ENCODE data around the gene INPP4A.

Gene INPP4A

DNA sequence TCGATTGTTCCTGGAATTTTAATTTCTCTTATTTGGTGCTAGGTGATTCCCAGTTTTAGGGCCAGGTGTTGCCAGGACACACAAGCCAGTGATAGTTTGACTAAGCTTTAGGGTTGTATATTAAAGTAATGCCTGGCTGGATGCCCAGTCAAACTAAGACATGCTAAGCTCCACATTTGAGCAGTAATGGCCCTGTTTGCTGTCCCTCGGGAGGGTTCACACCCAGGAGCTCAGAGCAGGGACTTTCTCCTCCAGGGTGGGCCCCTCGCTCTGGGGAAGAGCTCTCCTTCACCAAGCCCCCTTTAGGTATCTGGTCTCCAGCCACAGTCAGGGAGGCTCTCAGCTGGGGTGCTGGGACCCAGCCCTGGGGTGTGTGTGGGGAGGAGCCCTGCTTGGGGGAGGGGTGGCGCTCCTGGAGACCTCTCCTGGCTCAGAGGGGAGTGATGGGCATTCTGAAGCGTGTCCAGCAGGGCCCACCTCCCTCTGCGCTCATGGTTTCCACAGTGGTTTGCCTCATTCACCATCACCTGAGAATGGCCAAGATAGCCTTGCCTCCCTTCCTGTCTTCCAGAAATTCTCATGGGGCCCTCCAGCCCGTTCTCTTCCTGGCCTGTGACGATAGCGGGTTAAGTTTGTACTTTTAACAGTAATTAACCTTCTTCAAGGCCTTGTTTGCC lies 31.7 kb downstream of the INPP4A start:
- TF ChIP-seq ZC3H10 (CRISPR knock-in tag; IDR thresholded peaks at IDR 0.05) (no peak), CSDC2 (CRISPR knock-in tag; IDR thresholded peaks at IDR 0.05) (no peak), SNAI2 (CRISPR knock-in tag; IDR thresholded peaks at IDR 0.05) (no peak), ZFP3 (CRISPR knock-in tag; IDR thresholded peaks at IDR 0.05) (no peak), ZNF565 (CRISPR knock-in tag; conservative IDR thresholded peaks at IDR 0.05; ENCODE audit: low read depth) (no peak), RARB (CRISPR knock-in tag; IDR thresholded peaks at IDR 0.05) (no peak), GLIS3 (CRISPR knock-in tag; IDR thresholded peaks at IDR 0.05) (no peak), TOX (CRISPR knock-in tag; IDR thresholded peaks at IDR 0.05; ENCODE audit: borderline replicate concordance) (no peak), ZFP30 (CRISPR knock-in tag; IDR thresholded peaks at IDR 0.05) (no peak), OSR1 (CRISPR knock-in tag; IDR thresholded peaks at IDR 0.05) (no peak), PPARA (CRISPR knock-in tag; IDR thresholded peaks at IDR 0.05; ENCODE audit: borderline replicate concordance) (no peak), ESRRG (CRISPR knock-in tag; IDR thresholded peaks at IDR 0.05) (no peak), TSHZ2 (CRISPR knock-in tag; IDR thresholded peaks at IDR 0.05) (no peak)
- TF ChIP-seq, protein P1, sequence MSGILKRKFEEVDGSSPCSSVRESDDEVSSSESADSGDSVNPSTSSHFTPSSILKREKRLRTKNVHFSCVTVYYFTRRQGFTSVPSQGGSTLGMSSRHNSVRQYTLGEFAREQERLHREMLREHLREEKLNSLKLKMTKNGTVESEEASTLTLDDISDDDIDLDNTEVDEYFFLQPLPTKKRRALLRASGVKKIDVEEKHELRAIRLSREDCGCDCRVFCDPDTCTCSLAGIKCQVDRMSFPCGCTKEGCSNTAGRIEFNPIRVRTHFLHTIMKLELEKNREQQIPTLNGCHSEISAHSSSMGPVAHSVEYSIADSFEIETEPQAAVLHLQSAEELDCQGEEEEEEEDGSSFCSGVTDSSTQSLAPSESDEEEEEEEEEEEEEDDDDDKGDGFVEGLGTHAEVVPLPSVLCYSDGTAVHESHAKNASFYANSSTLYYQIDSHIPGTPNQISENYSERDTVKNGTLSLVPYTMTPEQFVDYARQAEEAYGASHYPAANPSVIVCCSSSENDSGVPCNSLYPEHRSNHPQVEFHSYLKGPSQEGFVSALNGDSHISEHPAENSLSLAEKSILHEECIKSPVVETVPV (CRISPR knock-in tag; IDR thresholded peaks at IDR 0.05): no peak
- no peak for ATAC-seq

DNA sequence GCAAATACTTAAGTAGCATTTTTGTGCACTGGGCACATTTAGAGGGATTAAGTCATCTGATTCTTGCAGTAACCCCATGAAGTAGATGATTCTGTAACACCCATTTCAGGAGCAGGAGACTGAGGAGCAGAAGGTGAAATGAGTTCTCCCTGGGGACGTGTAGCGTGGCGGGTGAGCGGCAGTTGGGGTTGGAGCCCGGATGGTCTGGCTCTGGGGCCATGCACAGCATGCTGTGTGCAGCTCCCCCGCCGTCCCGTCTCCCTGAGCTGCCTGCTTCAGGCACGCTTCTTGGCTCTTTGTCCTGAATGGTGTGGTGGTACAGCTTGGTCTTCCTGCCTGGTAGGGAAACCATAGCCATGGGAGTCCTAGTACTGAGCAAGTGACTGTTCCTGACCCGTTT lies 32.4 kb downstream of the INPP4A start:
- no peak for ATAC-seq
- TF ChIP-seq TOX (CRISPR knock-in tag; IDR thresholded peaks at IDR 0.05; ENCODE audit: borderline replicate concordance) (no peak), ZNF70 (CRISPR knock-in tag; IDR thresholded peaks at IDR 0.05) (no peak), CREB5 (CRISPR knock-in tag; IDR thresholded peaks at IDR 0.05; ENCODE audit: low read depth) (no peak), ZNF565 (CRISPR knock-in tag; conservative IDR thresholded peaks at IDR 0.05; ENCODE audit: low read depth) (no peak), ZFP3 (CRISPR knock-in tag; IDR thresholded peaks at IDR 0.05) (no peak), GLIS3 (CRISPR knock-in tag; IDR thresholded peaks at IDR 0.05) (no peak), SNAI2 (CRISPR knock-in tag; IDR thresholded peaks at IDR 0.05) (no peak), POU6F1 (CRISPR knock-in tag; IDR thresholded peaks at IDR 0.05; ENCODE audit: borderline replicate concordance, low read depth) (no peak), TSHZ2 (CRISPR knock-in tag; IDR thresholded peaks at IDR 0.05) (no peak), OSR1 (CRISPR knock-in tag; IDR thresholded peaks at IDR 0.05) (no peak), ISL1 (CRISPR knock-in tag; IDR thresholded peaks at IDR 0.05) (no peak), ESRRG (CRISPR knock-in tag; IDR thresholded peaks at IDR 0.05) (no peak), CSDC2 (CRISPR knock-in tag; IDR thresholded peaks at IDR 0.05) (no peak), BACH2 (CRISPR knock-in tag; IDR thresholded peaks at IDR 0.05; ENCODE audit: borderline replicate concordance) (no peak), ARNTL (CRISPR knock-in tag; IDR thresholded peaks at IDR 0.05; ENCODE audit: borderline replicate concordance, low read depth) (no peak), PPARA (CRISPR knock-in tag; IDR thresholded peaks at IDR 0.05; ENCODE audit: borderline replicate concordance) (no peak), ZNF8 (CRISPR knock-in tag; IDR thresholded peaks at IDR 0.05) (no peak), ZFP30 (CRISPR knock-in tag; IDR thresholded peaks at IDR 0.05) (no peak)
- TF ChIP-seq, protein P1 (CRISPR knock-in tag; IDR thresholded peaks at IDR 0.05): no peak
- TF ChIP-seq, protein P2, sequence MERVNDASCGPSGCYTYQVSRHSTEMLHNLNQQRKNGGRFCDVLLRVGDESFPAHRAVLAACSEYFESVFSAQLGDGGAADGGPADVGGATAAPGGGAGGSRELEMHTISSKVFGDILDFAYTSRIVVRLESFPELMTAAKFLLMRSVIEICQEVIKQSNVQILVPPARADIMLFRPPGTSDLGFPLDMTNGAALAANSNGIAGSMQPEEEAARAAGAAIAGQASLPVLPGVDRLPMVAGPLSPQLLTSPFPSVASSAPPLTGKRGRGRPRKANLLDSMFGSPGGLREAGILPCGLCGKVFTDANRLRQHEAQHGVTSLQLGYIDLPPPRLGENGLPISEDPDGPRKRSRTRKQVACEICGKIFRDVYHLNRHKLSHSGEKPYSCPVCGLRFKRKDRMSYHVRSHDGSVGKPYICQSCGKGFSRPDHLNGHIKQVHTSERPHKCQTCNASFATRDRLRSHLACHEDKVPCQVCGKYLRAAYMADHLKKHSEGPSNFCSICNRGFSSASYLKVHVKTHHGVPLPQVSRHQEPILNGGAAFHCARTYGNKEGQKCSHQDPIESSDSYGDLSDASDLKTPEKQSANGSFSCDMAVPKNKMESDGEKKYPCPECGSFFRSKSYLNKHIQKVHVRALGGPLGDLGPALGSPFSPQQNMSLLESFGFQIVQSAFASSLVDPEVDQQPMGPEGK (CRISPR knock-in tag; IDR thresholded peaks at IDR 0.05; ENCODE audit: borderline replicate concordance): no peak

Measured in SK-N-SH treated with all-trans-retinoic acid at 6 μM for 48 hours (cell line).